HepG2 (cell line): ENCODE results near the gene SIT1. TPM values are rescaled to one million over a fixed set of nuclear protein-coding genes. Genes with fewer than 3 reads are reported as not detected.

Source experiments
- CHD2 ChIP-seq: IDR thresholded peaks from 2 replicates; pipeline ENCODE4 v1.6.1; 2011; ENCODE audit warnings: low read depth, low read length, improper control_type of control experiment
- MEIS1 ChIP-seq: sonication (generic); formaldehyde crosslinking; IDR thresholded peaks from 2 replicates; pipeline ENCODE4 v1.9.0; 2021; ENCODE audit warnings: mild to moderate bottlenecking, missing genetic modification reagents, moderate library complexity, borderline replicate concordance
- RARG ChIP-seq: sonication (generic); formaldehyde crosslinking; IDR thresholded peaks from 2 replicates; pipeline ENCODE4 v1.4.0; 2020; ENCODE audit warnings: low read depth, mild to moderate bottlenecking, missing genetic modification reagents
- ZNF570 ChIP-seq: sonication (generic); formaldehyde crosslinking; IDR thresholded peaks from 2 replicates; pipeline ENCODE4 v1.4.0; 2020; ENCODE audit warnings: mild to moderate bottlenecking, missing genetic modification reagents, borderline replicate concordance
- ZSCAN25 ChIP-seq: sonication (generic); formaldehyde crosslinking; IDR thresholded peaks from 2 replicates; pipeline ENCODE4 v1.8.0; 2022; ENCODE audit warnings: mild to moderate bottlenecking, missing genetic modification reagents
- polyA plus RNA-seq, 8 experiments: library from polyadenylated mRNA; depleted of rRNA in 3 of 8; stranded (reverse) in 7 of 8; unstranded in 1 of 8; fragments of >200 nt; fragmentation: Illumina TruSeq in 4 of 8; extraction: Trizol in 4 of 8; gene quantifications; 2 replicates each; pipeline versions ENCODE4 v1.2.1 to v1.2.3, GENCODE V29; 2011 to 2016; ENCODE audit warnings: low read depth in 4 of 8, missing spikeins in 1 of 8, mixed read lengths in 1 of 8; ENCODE audit not compliant: insufficient read depth in 1 of 8
- total RNA-seq, 5 experiments: library from RNA; depleted of rRNA; stranded (reverse); fragments of >200 nt; fragmentation: Illumina TruSeq; extraction: Trizol; gene quantifications; 2 replicates each; pipeline ENCODE4 v1.2.3, GENCODE V29; 2016; ENCODE audit warnings: low read depth in 1 of 5
- TF ChIP-seq, protein P1 (sequence below), 2 experiments: fragments of 450-650 bp in 1 of 2; sonication (generic) in 1 of 2; formaldehyde crosslinking in 1 of 2; IDR thresholded peaks; 2 replicates each; pipeline versions ENCODE4 v1.6.1 to v1.8.0; 2016 to 2022; ENCODE audit warnings: antibody characterized with exemption in 1 of 2, mild to moderate bottlenecking in 1 of 2, missing genetic modification reagents in 1 of 2
- TF ChIP-seq, protein P2 (sequence below): sonication (generic); formaldehyde crosslinking; IDR thresholded peaks from 2 replicates; pipeline ENCODE4 v1.5.0; 2020; ENCODE audit warnings: mild to moderate bottlenecking, missing genetic modification reagents
- TF ChIP-seq, protein P3 (sequence below): fragments of 450-650 bp; IDR thresholded peaks from 2 replicates; pipeline ENCODE4 v1.6.1; 2016
- TF ChIP-seq, protein P4 (sequence below): sonication (generic); formaldehyde crosslinking; IDR thresholded peaks from 2 replicates; pipeline ENCODE4 v1.4.0; 2020; ENCODE audit warnings: missing genetic modification reagents

SIT1 gene
- total and polyA plus RNA-seq, 2 of the 13 experiments (the other 11 are each of a cell fraction or from before 2014, with no cell fraction given) = 0.09 to 6.7 TPM

DNA sequence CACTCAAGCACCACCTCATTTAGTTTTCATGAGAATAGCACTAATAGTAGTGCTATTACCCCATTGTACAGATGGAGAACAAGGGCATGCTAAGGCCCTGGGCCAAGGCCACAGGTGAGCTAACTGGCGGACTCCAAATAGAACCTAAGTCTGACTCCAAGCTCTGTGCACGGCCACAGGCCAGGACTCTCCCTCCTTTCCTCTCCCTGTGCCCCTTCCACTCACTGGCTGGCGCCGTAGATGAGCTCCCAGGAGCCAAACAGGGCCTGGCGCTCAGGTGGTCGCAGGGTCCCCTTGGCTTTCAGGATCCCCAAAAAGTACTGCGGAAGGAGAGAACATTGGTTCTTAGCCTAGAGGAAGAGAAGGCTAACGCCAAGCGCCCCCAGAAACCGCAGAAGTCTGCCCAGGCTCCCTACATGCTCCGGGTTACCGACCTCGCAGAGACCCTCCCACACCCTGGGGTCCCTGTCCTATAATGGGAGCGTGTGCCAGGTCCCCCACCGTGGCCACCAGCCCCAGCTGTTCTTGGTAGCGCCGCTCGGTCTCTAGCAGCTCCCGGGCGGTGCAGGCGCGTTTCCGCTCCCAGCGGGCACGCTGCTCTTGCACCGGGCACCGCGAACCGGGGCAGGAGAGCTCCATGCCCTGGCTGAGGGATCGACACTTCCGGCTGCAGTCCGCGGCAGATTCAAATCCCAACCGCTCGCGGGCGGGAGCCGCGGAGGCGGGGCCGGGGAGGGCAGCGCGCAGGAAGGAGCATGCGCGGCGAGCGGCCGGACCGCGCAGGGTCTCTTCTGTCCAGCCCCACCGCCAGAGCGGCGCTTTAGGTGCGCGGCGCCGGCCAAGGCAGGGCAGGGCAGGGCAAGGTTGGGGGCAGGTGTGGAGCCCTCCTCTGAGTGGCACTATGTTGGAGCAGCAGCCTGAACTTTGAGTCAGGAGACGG, 14.1 kb upstream of the SIT1 start, which contains the start of gene ARHGEF39 (continued):
- TF ChIP-seq, protein P1, sequence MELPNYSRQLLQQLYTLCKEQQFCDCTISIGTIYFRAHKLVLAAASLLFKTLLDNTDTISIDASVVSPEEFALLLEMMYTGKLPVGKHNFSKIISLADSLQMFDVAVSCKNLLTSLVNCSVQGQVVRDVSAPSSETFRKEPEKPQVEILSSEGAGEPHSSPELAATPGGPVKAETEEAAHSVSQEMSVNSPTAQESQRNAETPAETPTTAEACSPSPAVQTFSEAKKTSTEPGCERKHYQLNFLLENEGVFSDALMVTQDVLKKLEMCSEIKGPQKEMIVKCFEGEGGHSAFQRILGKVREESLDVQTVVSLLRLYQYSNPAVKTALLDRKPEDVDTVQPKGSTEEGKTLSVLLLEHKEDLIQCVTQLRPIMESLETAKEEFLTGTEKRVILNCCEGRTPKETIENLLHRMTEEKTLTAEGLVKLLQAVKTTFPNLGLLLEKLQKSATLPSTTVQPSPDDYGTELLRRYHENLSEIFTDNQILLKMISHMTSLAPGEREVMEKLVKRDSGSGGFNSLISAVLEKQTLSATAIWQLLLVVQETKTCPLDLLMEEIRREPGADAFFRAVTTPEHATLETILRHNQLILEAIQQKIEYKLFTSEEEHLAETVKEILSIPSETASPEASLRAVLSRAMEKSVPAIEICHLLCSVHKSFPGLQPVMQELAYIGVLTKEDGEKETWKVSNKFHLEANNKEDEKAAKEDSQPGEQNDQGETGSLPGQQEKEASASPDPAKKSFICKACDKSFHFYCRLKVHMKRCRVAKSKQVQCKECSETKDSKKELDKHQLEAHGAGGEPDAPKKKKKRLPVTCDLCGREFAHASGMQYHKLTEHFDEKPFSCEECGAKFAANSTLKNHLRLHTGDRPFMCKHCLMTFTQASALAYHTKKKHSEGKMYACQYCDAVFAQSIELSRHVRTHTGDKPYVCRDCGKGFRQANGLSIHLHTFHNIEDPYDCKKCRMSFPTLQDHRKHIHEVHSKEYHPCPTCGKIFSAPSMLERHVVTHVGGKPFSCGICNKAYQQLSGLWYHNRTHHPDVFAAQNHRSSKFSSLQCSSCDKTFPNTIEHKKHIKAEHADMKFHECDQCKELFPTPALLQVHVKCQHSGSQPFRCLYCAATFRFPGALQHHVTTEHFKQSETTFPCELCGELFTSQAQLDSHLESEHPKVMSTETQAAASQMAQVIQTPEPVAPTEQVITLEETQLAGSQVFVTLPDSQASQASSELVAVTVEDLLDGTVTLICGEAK (IDR thresholded peaks at IDR 0.05) = no peak
- TF ChIP-seq, protein P1 (CRISPR knock-in tag; IDR thresholded peaks at IDR 0.05) = 0 out of 2 replicates have a peak, but pooled peaks have one; percentile 61
- TF ChIP-seq, protein P2, sequence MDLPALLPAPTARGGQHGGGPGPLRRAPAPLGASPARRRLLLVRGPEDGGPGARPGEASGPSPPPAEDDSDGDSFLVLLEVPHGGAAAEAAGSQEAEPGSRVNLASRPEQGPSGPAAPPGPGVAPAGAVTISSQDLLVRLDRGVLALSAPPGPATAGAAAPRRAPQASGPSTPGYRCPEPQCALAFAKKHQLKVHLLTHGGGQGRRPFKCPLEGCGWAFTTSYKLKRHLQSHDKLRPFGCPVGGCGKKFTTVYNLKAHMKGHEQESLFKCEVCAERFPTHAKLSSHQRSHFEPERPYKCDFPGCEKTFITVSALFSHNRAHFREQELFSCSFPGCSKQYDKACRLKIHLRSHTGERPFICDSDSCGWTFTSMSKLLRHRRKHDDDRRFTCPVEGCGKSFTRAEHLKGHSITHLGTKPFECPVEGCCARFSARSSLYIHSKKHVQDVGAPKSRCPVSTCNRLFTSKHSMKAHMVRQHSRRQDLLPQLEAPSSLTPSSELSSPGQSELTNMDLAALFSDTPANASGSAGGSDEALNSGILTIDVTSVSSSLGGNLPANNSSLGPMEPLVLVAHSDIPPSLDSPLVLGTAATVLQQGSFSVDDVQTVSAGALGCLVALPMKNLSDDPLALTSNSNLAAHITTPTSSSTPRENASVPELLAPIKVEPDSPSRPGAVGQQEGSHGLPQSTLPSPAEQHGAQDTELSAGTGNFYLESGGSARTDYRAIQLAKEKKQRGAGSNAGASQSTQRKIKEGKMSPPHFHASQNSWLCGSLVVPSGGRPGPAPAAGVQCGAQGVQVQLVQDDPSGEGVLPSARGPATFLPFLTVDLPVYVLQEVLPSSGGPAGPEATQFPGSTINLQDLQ = no peak
- TF ChIP-seq ZNF570 (CRISPR knock-in tag) (no peak), ZSCAN25 (CRISPR knock-in tag) (no peak), RARG (CRISPR knock-in tag) (no peak), CHD2 (0 out of 2 replicates have a peak, but pooled peaks have one; percentile 40), MEIS1 (CRISPR knock-in tag) (0 out of 2 replicates have a peak, but pooled peaks have one; percentile 11)
- TF ChIP-seq, protein P3, sequence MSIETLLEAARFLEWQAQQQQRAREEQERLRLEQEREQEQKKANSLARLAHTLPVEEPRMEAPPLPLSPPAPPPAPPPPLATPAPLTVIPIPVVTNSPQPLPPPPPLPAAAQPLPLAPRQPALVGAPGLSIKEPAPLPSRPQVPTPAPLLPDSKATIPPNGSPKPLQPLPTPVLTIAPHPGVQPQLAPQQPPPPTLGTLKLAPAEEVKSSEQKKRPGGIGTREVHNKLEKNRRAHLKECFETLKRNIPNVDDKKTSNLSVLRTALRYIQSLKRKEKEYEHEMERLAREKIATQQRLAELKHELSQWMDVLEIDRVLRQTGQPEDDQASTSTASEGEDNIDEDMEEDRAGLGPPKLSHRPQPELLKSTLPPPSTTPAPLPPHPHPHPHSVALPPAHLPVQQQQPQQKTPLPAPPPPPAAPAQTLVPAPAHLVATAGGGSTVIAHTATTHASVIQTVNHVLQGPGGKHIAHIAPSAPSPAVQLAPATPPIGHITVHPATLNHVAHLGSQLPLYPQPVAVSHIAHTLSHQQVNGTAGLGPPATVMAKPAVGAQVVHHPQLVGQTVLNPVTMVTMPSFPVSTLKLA = 0 out of 2 replicates have a peak, but pooled peaks have one; percentile 4
- TF ChIP-seq, protein P4, sequence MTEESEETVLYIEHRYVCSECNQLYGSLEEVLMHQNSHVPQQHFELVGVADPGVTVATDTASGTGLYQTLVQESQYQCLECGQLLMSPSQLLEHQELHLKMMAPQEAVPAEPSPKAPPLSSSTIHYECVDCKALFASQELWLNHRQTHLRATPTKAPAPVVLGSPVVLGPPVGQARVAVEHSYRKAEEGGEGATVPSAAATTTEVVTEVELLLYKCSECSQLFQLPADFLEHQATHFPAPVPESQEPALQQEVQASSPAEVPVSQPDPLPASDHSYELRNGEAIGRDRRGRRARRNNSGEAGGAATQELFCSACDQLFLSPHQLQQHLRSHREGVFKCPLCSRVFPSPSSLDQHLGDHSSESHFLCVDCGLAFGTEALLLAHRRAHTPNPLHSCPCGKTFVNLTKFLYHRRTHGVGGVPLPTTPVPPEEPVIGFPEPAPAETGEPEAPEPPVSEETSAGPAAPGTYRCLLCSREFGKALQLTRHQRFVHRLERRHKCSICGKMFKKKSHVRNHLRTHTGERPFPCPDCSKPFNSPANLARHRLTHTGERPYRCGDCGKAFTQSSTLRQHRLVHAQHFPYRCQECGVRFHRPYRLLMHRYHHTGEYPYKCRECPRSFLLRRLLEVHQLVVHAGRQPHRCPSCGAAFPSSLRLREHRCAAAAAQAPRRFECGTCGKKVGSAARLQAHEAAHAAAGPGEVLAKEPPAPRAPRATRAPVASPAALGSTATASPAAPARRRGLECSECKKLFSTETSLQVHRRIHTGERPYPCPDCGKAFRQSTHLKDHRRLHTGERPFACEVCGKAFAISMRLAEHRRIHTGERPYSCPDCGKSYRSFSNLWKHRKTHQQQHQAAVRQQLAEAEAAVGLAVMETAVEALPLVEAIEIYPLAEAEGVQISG (CRISPR knock-in tag) = peak; percentile 96
